ENCODE measurements around the gene P2RX3.

P2RX3 gene

DNA sequence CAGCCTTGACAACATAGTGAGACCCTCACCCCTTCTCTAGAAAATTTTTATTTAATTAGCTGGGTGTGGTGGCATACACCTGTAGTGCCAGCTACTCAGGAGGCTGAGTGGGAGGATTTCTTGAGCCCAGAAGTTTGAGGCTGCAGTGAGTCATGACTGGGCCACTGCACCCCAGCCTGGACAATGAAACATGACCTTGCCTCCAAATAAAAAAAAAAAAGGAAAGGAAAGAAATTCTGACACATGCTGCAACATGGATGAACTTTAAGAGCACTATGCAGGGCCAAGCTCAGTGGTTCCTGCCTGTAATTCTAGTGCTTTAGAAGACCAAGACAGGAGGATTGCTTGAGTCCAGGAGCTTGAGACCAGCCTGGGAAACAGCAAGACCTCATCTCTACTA is 80.0 kb downstream of the P2RX3 start:
- TF ChIP-seq CTCF (IDR thresholded peaks at IDR 0.05; ENCODE audit: control extremely low read depth, extremely low read depth, low read depth, missing control alignments), result no peak
- no peak for DNase-seq (ENCODE audit: extremely low spot score)
- CTCF ChIA-PET, result interaction anchor here (1.0 to 18.0 kb wide), 6 partner anchors 9 to 66 kb away, joined by 3 to 160 read pairs (median 4); partner anchors contain the start of gene RTN4RL2
- POLR2A ChIA-PET, result interaction anchor here (0.7 kb wide), 2 partner anchors 9 to 334 kb away, joined by 3 read pairs; partner anchors contain the start of gene BTBD18

GRCh38 chr11:57419146-57419545 is 81.0 kb downstream of the P2RX3 start:
- no peak for DNase-seq (ENCODE audit: extremely low spot score)
- CTCF ChIA-PET, result interaction anchor here (1.2 to 18.0 kb wide), 7 partner anchors 10 to 75 kb away, joined by 3 to 160 read pairs (median 5); partner anchors contain the start of gene RTN4RL2
- POLR2A ChIA-PET, result interaction anchor here (1.2 kb wide), 1 partner anchor 11 kb away, joined by 5 read pairs; no protein-coding TSS in a partner anchor
- TF ChIP-seq CTCF (IDR thresholded peaks at IDR 0.05; ENCODE audit: control extremely low read depth, extremely low read depth, low read depth, missing control alignments), result no peak

DNA sequence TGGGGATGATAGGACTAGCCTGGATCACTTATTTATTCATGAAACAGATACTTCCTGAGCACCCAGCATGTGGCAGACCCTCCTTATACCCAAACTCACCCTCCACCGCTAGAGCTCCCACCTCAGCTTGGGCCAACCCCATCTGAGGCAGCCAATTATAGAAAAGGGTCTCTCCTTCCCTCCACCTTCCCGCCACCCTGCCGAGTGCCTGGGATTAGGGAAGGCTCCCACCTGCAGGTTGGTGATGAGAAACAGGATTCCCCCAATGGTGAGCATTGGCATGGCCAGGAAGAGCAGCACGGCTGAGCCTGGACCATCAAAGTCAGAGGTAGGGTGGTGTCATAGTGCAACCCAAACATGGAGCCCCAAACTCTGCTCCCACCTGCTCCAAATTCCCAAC is 82.9 kb downstream of the P2RX3 start:
- ChIA-PET POLR2A (interaction anchor here (1.1 kb wide), 1 partner anchor 12 kb away, joined by 3 read pairs; no protein-coding TSS in a partner anchor), CTCF (interaction anchor here (1.2 to 18.0 kb wide), 7 partner anchors 10 to 75 kb away, joined by 3 to 160 read pairs (median 6); partner anchors contain the start of gene RTN4RL2)
- DNase-seq (ENCODE audit: extremely low spot score), result no peak
- no peak for TF ChIP-seq CTCF (IDR thresholded peaks at IDR 0.05; ENCODE audit: control extremely low read depth, extremely low read depth, low read depth, missing control alignments)

DNA sequence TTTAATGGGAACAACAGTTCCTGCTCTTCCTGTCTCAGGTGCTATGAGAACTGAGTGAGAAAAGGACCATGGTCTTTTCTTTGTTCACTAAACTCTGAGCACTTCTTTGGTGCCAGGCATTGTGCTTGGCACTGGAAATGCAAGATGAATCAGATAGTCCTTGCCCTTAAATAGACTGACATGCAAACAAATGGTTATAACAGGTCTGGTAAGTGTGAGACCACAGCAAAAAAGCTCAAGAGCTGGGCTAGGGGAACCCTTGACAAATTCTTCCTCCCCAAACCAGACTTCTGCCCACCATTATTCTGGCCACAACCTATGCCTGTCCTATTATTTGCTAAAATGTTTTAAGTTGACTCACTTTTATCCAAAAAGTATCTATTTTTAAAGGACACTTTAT is 83.7 kb downstream of the P2RX3 start:
- DNase-seq (ENCODE audit: extremely low spot score), result no peak
- ChIA-PET CTCF (interaction anchor here (1.1 to 18.0 kb wide), 6 partner anchors 9 to 71 kb away, joined by 3 to 160 read pairs (median 4); partner anchors contain the start of gene RTN4RL2), POLR2A (interaction anchor here (1.0 kb wide), 1 partner anchor 13 kb away, joined by 3 read pairs; no protein-coding TSS in a partner anchor)
- no peak for TF ChIP-seq CTCF (IDR thresholded peaks at IDR 0.05; ENCODE audit: control extremely low read depth, extremely low read depth, low read depth, missing control alignments)
